Stimulated activated effector memory CD8-positive, alpha-beta T cell treated with anti-CD3 and anti-CD28 coated beads, Interleukin-12 subunit alpha, Interleukin-12 subunit beta, amount 100 ng/mL, for 72 hours (primary cell): ENCODE results near the gene PNPLA3.

ENCODE experiments used
- ATAC-seq: fragments of 150-1000 bp; cut with Tn5 transposase; 2 replicates; pipeline ENCODE4 v1.10.0; 2021
- DNase-seq, 2 donors: peaks; one replicate each; pipeline ENCODE4 v3.0.0; 2021 to 2022; ENCODE audit warnings: low spot score in 2 of 2
- H3K27ac Mint-ChIP-seq: one replicate; pipeline ENCODE4 v1.8.0; 2022; ENCODE audit warnings: mild to moderate bottlenecking, mixed read lengths
- H3K36me3 Mint-ChIP-seq: one replicate; pipeline ENCODE4 v1.8.0; 2022; ENCODE audit warnings: mild to moderate bottlenecking, mixed read lengths
- H3K4me1 Mint-ChIP-seq: one replicate; pipeline ENCODE4 v1.8.0; 2022; ENCODE audit warnings: mixed read lengths
- H3K4me3 Mint-ChIP-seq: one replicate; pipeline ENCODE4 v1.8.0; 2022; ENCODE audit warnings: mild to moderate bottlenecking, mixed read lengths
- H3K9me3 Mint-ChIP-seq: one replicate; pipeline ENCODE4 v1.8.0; 2022; ENCODE audit warnings: mixed read lengths

Gene PNPLA3

GRCh38 chr22:43956805-43957463, 33.3 kb downstream of the PNPLA3 start:
- no peak for ATAC-seq
- peaks cover 43% of the 10 kb centered on the region for H3K4me1 Mint-ChIP-seq
- H3K4me3 Mint-ChIP-seq: peak overlapping the region; percentile 94
- DNase-seq: no peak
- no peaks in the 10 kb centered on the region for H3K9me3 Mint-ChIP-seq
- peaks cover 6% of the 10 kb centered on the region for H3K36me3 Mint-ChIP-seq
- no peak overlapping the region for H3K27ac Mint-ChIP-seq

DNA sequence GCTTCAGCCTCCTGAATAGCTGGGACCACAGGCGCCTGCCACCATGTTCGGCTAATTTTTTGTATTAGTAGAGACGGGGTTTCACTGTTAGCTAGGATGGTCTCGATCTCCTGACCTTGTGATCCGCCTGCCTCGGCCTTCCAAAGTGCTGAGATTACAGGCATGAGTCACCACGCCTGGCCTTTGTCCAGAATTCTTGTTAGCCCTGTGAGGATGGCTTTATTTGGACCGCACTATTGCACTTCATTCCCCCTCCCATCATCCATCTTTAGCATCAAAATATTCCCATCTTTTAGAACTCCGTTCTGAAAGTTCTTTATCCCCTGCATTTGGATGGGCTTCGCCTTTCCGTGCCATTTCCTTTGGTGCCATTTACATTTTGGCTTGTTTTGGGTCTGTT, 34.3 kb downstream of the PNPLA3 start:
- Mint-ChIP-seq H3K36me3 (peaks cover 7% of the 10 kb centered on the region), H3K4me3 (no peak overlapping the region), H3K4me1 (peaks cover 43% of the 10 kb centered on the region), H3K27ac (no peak overlapping the region), H3K9me3 (no peaks in the 10 kb centered on the region)
- ATAC-seq (no peak), DNase-seq (no peak)

DNA sequence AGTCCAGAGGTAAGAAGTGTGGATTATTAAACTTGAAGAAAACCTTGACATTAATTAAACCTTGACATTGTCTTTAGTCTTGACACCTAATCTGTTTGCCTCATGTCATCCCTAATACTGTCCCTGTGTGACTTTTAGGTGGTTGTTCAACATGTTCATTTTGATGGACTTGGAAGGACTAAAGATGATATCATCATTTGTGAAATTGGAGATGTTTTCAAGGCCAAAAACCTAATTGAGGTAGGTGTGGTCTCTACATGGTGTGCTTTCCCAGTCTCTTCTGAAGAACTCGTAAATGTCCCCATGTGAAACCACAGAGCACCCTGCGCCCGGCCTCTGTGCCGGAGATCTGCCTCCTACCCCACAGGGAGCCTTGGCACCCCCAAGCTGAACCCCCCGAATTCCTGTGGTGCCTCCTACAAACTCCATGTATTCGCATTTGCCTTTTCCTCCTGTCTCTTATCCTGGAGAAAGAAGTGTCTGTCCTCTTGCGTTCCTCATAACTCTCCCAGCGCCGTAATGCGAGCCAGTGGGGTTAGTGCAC, 40.8 kb downstream of the PNPLA3 start:
- peaks cover 66% of the 10 kb centered on the region for H3K36me3 Mint-ChIP-seq
- no peak overlapping the region for H3K27ac Mint-ChIP-seq
- no peaks in the 10 kb centered on the region for H3K9me3 Mint-ChIP-seq
- DNase-seq (no peak), ATAC-seq (no peak)
- H3K4me3 Mint-ChIP-seq: no peak overlapping the region
- peaks cover 22% of the 10 kb centered on the region for H3K4me1 Mint-ChIP-seq

GRCh38 chr22:43967069-43967468, 43.5 kb downstream of the PNPLA3 start:
- H3K4me3 Mint-ChIP-seq: no peak overlapping the region
- no peaks in the 10 kb centered on the region for H3K9me3 Mint-ChIP-seq
- peaks cover 19% of the 10 kb centered on the region for H3K4me1 Mint-ChIP-seq
- DNase-seq (no peak), ATAC-seq (no peak)
- H3K36me3 Mint-ChIP-seq: peaks cover 92% of the 10 kb centered on the region
- no peak overlapping the region for H3K27ac Mint-ChIP-seq

- Mint-ChIP-seq H3K4me3 (no peak overlapping the region), H3K9me3 (no peaks in the 10 kb centered on the region), H3K27ac (peak overlapping the region; percentile 13), H3K4me1 (peaks cover 19% of the 10 kb centered on the region), H3K36me3 (peaks cover 98% of the 10 kb centered on the region)
- DNase-seq (no peak), ATAC-seq (no peak)
Measured at GRCh38 chr22:43968614-43969013, 45.0 kb downstream of the PNPLA3 start.

DNA sequence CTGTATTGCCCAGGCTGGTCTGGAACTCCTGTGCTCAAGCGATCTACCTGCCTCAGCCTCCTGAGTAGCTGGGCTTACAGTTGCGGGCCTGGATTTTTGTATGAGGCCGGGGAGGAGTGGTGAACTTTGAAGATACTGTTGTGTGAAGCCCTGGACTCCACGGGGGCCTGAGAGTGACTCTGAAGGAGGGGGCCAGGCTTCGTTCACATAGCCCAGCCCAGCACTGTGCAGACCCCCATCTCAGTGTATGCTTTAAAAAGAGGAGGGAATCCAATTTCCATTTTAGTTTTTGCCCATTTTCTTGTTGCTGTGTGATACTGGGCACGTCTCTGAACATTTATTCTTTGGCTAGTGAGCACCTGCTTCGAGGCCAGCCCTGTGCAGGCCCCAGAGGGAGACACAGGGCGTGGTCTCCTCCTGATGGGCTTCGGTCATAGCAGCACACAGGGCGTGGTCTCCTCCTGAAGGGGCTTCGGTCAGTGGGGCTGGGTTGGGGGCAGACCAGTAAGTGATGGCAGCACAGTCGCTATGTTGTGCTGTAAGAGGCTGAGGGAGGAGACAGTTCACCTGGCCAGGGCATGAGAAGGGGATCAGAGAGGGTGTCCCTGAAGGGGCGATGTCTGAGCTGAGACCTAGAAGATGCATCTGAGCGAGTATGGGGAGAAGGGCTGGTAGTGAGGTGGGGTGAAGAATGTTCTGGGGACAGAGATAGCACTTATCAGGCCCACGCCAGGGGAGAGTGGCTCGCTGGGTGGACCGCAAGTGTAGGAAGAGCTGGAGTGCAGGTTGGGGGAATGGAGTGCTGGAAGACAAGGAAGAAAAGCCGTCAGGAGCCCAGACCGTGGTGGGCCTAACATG, 45.6 kb downstream of the PNPLA3 start:
- Mint-ChIP-seq H3K27ac (peak overlapping the region; percentile 13), H3K9me3 (no peaks in the 10 kb centered on the region), H3K4me1 (peaks cover 19% of the 10 kb centered on the region), H3K4me3 (no peak overlapping the region), H3K36me3 (peaks cover 98% of the 10 kb centered on the region)
- ATAC-seq (no peak), DNase-seq (no peak)

GRCh38 chr22:43969989-43970755, 46.6 kb downstream of the PNPLA3 start:
- DNase-seq: no peak
- H3K36me3 Mint-ChIP-seq: peaks cover 96% of the 10 kb centered on the region
- peak overlapping the region; percentile 13 for H3K27ac Mint-ChIP-seq
- no peak overlapping the region for H3K4me3 Mint-ChIP-seq
- H3K4me1 Mint-ChIP-seq: peaks cover 15% of the 10 kb centered on the region
- no peaks in the 10 kb centered on the region for H3K9me3 Mint-ChIP-seq
- ATAC-seq: no peak

- Mint-ChIP-seq H3K9me3 (no peaks in the 10 kb centered on the region), H3K4me1 (peaks cover 15% of the 10 kb centered on the region), H3K4me3 (no peak overlapping the region), H3K27ac (no peak overlapping the region), H3K36me3 (peaks cover 96% of the 10 kb centered on the region)
- DNase-seq (no peak), ATAC-seq (no peak)
Measured at GRCh38 chr22:43971112-43971511, 47.5 kb downstream of the PNPLA3 start.

DNA sequence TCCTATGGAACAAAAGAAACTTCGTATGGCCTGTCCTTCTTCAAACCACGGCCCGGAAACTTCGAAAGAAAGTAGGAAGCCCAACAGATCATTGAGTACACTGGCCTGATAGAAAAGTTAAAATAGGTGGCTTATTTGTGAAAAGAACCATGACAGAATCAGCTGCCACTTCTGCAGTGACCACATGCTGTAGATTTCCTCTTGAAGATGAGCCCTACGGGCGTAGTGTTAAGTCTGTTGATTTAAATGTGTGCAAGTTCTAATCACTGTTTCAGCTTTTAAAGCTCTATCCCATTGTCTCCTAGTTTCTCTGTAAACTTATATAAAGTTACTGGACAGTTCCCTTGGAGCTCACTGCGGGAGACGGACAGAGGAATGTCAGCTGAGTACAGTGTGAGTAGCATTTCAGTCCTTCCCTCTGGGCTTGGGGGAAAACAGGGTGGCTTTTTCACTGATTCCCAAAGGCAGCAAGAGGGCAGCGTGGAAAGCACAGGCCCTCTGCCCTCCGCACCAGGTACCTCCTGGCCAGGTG, 49.4 kb downstream of the PNPLA3 start:
- H3K9me3 Mint-ChIP-seq: no peaks in the 10 kb centered on the region
- ATAC-seq: no peak
- H3K4me3 Mint-ChIP-seq: no peak overlapping the region
- no peak for DNase-seq
- peaks cover 7% of the 10 kb centered on the region for H3K4me1 Mint-ChIP-seq
- peaks cover 96% of the 10 kb centered on the region for H3K36me3 Mint-ChIP-seq
- no peak overlapping the region for H3K27ac Mint-ChIP-seq

GRCh38 chr22:43974028-43974545, 50.5 kb downstream of the PNPLA3 start:
- Mint-ChIP-seq H3K27ac (no peak overlapping the region), H3K36me3 (peaks cover 96% of the 10 kb centered on the region), H3K9me3 (no peaks in the 10 kb centered on the region), H3K4me1 (peaks cover 7% of the 10 kb centered on the region), H3K4me3 (no peak overlapping the region)
- ATAC-seq (no peak), DNase-seq (no peak)

DNA sequence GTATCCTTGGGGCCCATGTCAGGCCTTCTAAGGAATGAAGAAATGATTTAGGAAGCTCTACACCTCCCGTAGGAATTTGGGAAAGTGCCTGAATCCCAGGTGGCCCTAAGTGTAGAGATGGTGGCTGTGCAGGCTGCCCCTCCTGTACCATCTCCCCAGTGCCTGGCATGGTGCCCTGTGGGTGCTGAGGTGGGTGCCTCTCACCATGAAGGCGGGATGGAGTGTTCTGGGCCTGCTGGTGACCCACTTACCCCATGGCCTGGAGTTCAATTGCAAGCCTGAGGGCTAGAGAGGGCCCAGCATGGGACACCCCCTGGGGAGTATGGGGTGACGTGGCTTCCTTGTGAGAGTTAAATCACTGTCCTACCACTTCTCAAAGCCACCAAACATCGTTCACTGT, 51.4 kb downstream of the PNPLA3 start:
- Mint-ChIP-seq H3K27ac (no peak overlapping the region), H3K4me1 (no peaks in the 10 kb centered on the region)
- ATAC-seq: no peak

GRCh38 chr22:43976861-43977795, 53.5 kb downstream of the PNPLA3 start:
- H3K27ac Mint-ChIP-seq: no peak overlapping the region
- peaks cover 97% of the 10 kb centered on the region for H3K36me3 Mint-ChIP-seq
- H3K4me1 Mint-ChIP-seq: no peaks in the 10 kb centered on the region
- ATAC-seq (no peak), DNase-seq (no peak)
- H3K9me3 Mint-ChIP-seq: no peaks in the 10 kb centered on the region
- H3K4me3 Mint-ChIP-seq: no peak overlapping the region

More for the DNA sequence above, 51.4 kb downstream of the PNPLA3 start:
- Mint-ChIP-seq H3K4me3 (no peak overlapping the region), H3K9me3 (no peaks in the 10 kb centered on the region), H3K36me3 (peaks cover 97% of the 10 kb centered on the region)
- DNase-seq: no peak

- no peak overlapping the region for H3K27ac Mint-ChIP-seq
- ATAC-seq: no peak
- no peaks in the 10 kb centered on the region for H3K9me3 Mint-ChIP-seq
- no peak overlapping the region for H3K4me3 Mint-ChIP-seq
- DNase-seq: no peak
- H3K4me1 Mint-ChIP-seq: no peaks in the 10 kb centered on the region
- H3K36me3 Mint-ChIP-seq: peaks cover 98% of the 10 kb centered on the region
Measured at GRCh38 chr22:43978558-43978957, 55.0 kb downstream of the PNPLA3 start.

- Mint-ChIP-seq H3K4me1 (no peaks in the 10 kb centered on the region), H3K27ac (no peak overlapping the region), H3K36me3 (peaks cover 100% of the 10 kb centered on the region), H3K4me3 (no peak overlapping the region), H3K9me3 (no peaks in the 10 kb centered on the region)
- ATAC-seq (no peak), DNase-seq (no peak)
Measured at GRCh38 chr22:43980579-43980978, 57.0 kb downstream of the PNPLA3 start.
